ENCODE data around the gene AMIGO3. TPM values are rescaled to one million over a fixed set of nuclear protein-coding genes. Genes with fewer than 3 reads are reported as not detected.

AMIGO3 gene
- total RNA-seq: not detected
- long read RNA-seq, donor 1, partial matches to known transcripts: 0 of 2 reads
- long read RNA-seq, donor 1, other reads (novel, unspliced or antisense): 0 of 2 reads
- long read RNA-seq, donor 2, partial matches to known transcripts: 0 of 2 reads
- long read RNA-seq, donor 2, other reads (novel, unspliced or antisense): 0 of 2 reads

- TF ChIP-seq CTCF (IDR thresholded peaks at IDR 0.05): peak; percentile 29
- Histone ChIP-seq H3K36me3 (ENCODE audit: low read depth) (peaks cover 5% of the 10 kb centered on the region), H3K4me1 (ENCODE audit: low read depth) (peaks cover 35% of the 10 kb centered on the region), H3K9me3 (no peaks in the 10 kb centered on the region), H3K4me3 (peak within 1 kb of the TSS; percentile 26)
- peak; percentile 96 to 99 (median 97) for DNase-seq
- intact Hi-C loops (cut with DNase I, micrococcal nuclease): no loop called here
- ATAC-seq: peak; percentile 70
Observed at GRCh38 chr3:49719214-49719884, at the start of gene AMIGO3. AMIGO3 (minus strand) TSS chr3:49719684; CDS start chr3:49719465, 219 bp downstream.

- Histone ChIP-seq H3K4me3 (no peak overlapping the region), H3K9me3 (no peaks in the 10 kb centered on the region), H3K36me3 (ENCODE audit: low read depth) (no peaks in the 10 kb centered on the region), H3K4me1 (ENCODE audit: low read depth) (no peaks in the 10 kb centered on the region)
- ATAC-seq (no peak), DNase-seq (no peak)
- intact Hi-C loops (cut with DNase I, micrococcal nuclease): no loop called here
- TF ChIP-seq CTCF (IDR thresholded peaks at IDR 0.05): no peak
Observed at GRCh38 chr3:49763981-49764380, 44.5 kb upstream of the AMIGO3 start.

- Histone ChIP-seq H3K36me3 (ENCODE audit: low read depth) (no peaks in the 10 kb centered on the region), H3K4me1 (ENCODE audit: low read depth) (no peaks in the 10 kb centered on the region), H3K4me3 (no peak overlapping the region), H3K9me3 (no peaks in the 10 kb centered on the region)
- no peak for ATAC-seq
- TF ChIP-seq CTCF (IDR thresholded peaks at IDR 0.05): no peak
- DNase-seq: no peak
- intact Hi-C loops (cut with DNase I, micrococcal nuclease): no loop called here
Observed at GRCh38 chr3:49761661-49762060, 42.2 kb upstream of the AMIGO3 start.

GRCh38 chr3:49759226-49759625 is 39.7 kb upstream of the AMIGO3 start:
- ATAC-seq: no peak
- DNase-seq: no peak
- Histone ChIP-seq H3K4me1 (ENCODE audit: low read depth) (no peaks in the 10 kb centered on the region), H3K9me3 (no peaks in the 10 kb centered on the region), H3K4me3 (no peak overlapping the region), H3K36me3 (ENCODE audit: low read depth) (no peaks in the 10 kb centered on the region)
- no peak for TF ChIP-seq CTCF (IDR thresholded peaks at IDR 0.05)
- intact Hi-C loops (cut with DNase I, micrococcal nuclease): no loop called here

GRCh38 chr3:49757197-49757596 is 37.7 kb upstream of the AMIGO3 start:
- ATAC-seq: no peak
- H3K4me3 ChIP-seq: no peak overlapping the region
- TF ChIP-seq CTCF (IDR thresholded peaks at IDR 0.05): no peak
- H3K9me3 ChIP-seq: no peaks in the 10 kb centered on the region
- DNase-seq: no peak
- H3K36me3 ChIP-seq (ENCODE audit: low read depth): no peaks in the 10 kb centered on the region
- intact Hi-C loops (cut with DNase I, micrococcal nuclease): no loop called here
- H3K4me1 ChIP-seq (ENCODE audit: low read depth): no peaks in the 10 kb centered on the region

Data from mucosa of descending colon (tissue), 3 donors.